ENCODE results near the gene CASP7. TPM values are rescaled to one million over a fixed set of nuclear protein-coding genes. Genes with fewer than 3 reads are reported as not detected.

Gene CASP7
- total and polyA plus RNA-seq, 4 donors = 8.8 to 25.0 (median 11.4) TPM

- Histone ChIP-seq H3K36me3 (ENCODE audit: control insufficient read depth in 4 of 4, insufficient read depth in 3 of 4, low read depth in 1 of 4, low read length in 3 of 4) (peaks cover 6 to 41% (median 18%) of the 10 kb centered on the region in 4 donors), H3K4me3 (ENCODE audit: low read depth in 1 of 3, low read length in 3 of 3) (no peak overlapping the region), H3K27me3 (ENCODE audit: control insufficient read depth in 4 of 4, insufficient read depth in 4 of 4, low read length in 3 of 4) (no peaks in the 10 kb centered on the region), H3K4me1 (ENCODE audit: control insufficient read depth in 4 of 4, insufficient read depth in 4 of 4, low read length in 3 of 4) (no peaks in the 10 kb centered on the region), H3K27ac (ENCODE audit: low read depth in 1 of 2, low read length in 2 of 2) (no peak overlapping the region), H3K9me3 (ENCODE audit: control insufficient read depth in 4 of 4, low read length in 3 of 4) (no peaks in the 10 kb centered on the region), H3K9ac (ENCODE audit: low read depth in 1 of 2, low read length in 2 of 2) (no peak overlapping the region)
- TF ChIP-seq HNF4A (conservative IDR thresholded peaks at IDR 0.05) (no peak), SP1 (IDR thresholded peaks at IDR 0.05) (no peak), FOXA2 (IDR thresholded peaks at IDR 0.05) (no peak), JUND (IDR thresholded peaks at IDR 0.05) (no peak), EGR1 (IDR thresholded peaks at IDR 0.05; ENCODE audit: low read depth in 2 of 2) (no peak), MAX (IDR thresholded peaks at IDR 0.05) (no peak), REST (IDR thresholded peaks at IDR 0.05) (no peak), ZBTB33 (IDR thresholded peaks at IDR 0.05) (no peak)
- DNase-seq (ENCODE audit: low spot score) = no peak
- 86% methylated on average over 8 of the region's 8 CpGs for WGBS
Measured at GRCh38 chr10:113720386-113720785, 40.7 kb downstream of the CASP7 start.

GRCh38 chr10:113732160-113732881 is 52.6 kb downstream of the CASP7 start:
- Histone ChIP-seq H3K27me3 (ENCODE audit: control insufficient read depth in 4 of 4, insufficient read depth in 4 of 4, low read length in 3 of 4) (no peaks in the 10 kb centered on the region), H3K36me3 (ENCODE audit: control insufficient read depth in 4 of 4, insufficient read depth in 3 of 4, low read depth in 1 of 4, low read length in 3 of 4) (peaks cover 2 to 29% (median 23%) of the 10 kb centered on the region in 4 donors), H3K9me3 (ENCODE audit: control insufficient read depth in 4 of 4, low read length in 3 of 4) (peaks cover 0 to 2% (median 0%) of the 10 kb centered on the region in 4 donors), H3K4me1 (ENCODE audit: control insufficient read depth in 4 of 4, insufficient read depth in 4 of 4, low read length in 3 of 4) (peaks cover 0 to 8% (median 2%) of the 10 kb centered on the region in 4 donors), H3K9ac (ENCODE audit: low read depth in 1 of 2, low read length in 2 of 2) (no peak overlapping the region), H3K27ac (ENCODE audit: low read depth in 1 of 2, low read length in 2 of 2) (no peak overlapping the region), H3K4me3 (ENCODE audit: low read depth in 1 of 3, low read length in 3 of 3) (no peak overlapping the region)
- 94% methylated on average over 9 of the region's 9 CpGs for WGBS
- TF ChIP-seq SP1 (IDR thresholded peaks at IDR 0.05) (no peak), TAF1 (conservative IDR thresholded peaks at IDR 0.05) (no peak), NR2F2 (IDR thresholded peaks at IDR 0.05) (no peak), ATF3 (IDR thresholded peaks at IDR 0.05) (no peak), JUND (IDR thresholded peaks at IDR 0.05) (no peak), RAD21 (IDR thresholded peaks at IDR 0.05) (no peak), HNF4A (conservative IDR thresholded peaks at IDR 0.05) (no peak), CTCF (IDR thresholded peaks at IDR 0.05; ENCODE audit: low read depth, low read length, missing input control) (no peak), MAX (IDR thresholded peaks at IDR 0.05) (no peak), FOXA1 (IDR thresholded peaks at IDR 0.05) (no peak), RXRA (IDR thresholded peaks at IDR 0.05) (no peak), ZBTB33 (IDR thresholded peaks at IDR 0.05) (no peak), EGR1 (IDR thresholded peaks at IDR 0.05; ENCODE audit: low read depth in 2 of 2) (no peak), FOXA2 (IDR thresholded peaks at IDR 0.05) (no peak), REST (IDR thresholded peaks at IDR 0.05) (no peak)
- DNase-seq (ENCODE audit: low spot score) = no peak

Measured in liver (tissue), 9 donors.